Activated naive CD8-positive, alpha-beta T cell treated with anti-CD3 and anti-CD28 coated beads, Interleukin-2, amount 10 ng/mL, durations not matched to agents 7 days and 5 days (primary cell): ENCODE data around the gene PRPSAP2. TPM values are rescaled to one million over a fixed set of nuclear protein-coding genes. Genes with fewer than 3 reads are reported as not detected.
"Not testable (repeated sequence)": the region's sequence is repeated elsewhere in the genome, so short reads cannot be mapped to it uniquely, and the experiment has no call there.

Experiments
- ATAC-seq: fragments of 150-1000 bp; cut with Tn5 transposase; one replicate; pipeline ENCODE4 v1.10.0; 2021; ENCODE audit warnings: low read depth, moderate library complexity
- POLR2A ChIA-PET: fragments of 350-600 bp; sonication (Branson Sonifier 250); formaldehyde crosslinking; loops from one replicate; lab custom pipeline; 2021; ENCODE audit warnings: antibody characterized with exemption; lab: Charles Lee
- DNase-seq: peaks from one replicate; pipeline ENCODE4 v3.0.0; 2021
- H3K27ac Mint-ChIP-seq: one replicate; pipeline ENCODE4 v1.8.0; 2022; ENCODE audit warnings: mild to moderate bottlenecking, mixed read lengths
- H3K27me3 Mint-ChIP-seq: one replicate; pipeline ENCODE4 v1.8.0; 2022; ENCODE audit warnings: mild to moderate bottlenecking, moderate library complexity, mixed read lengths
- H3K36me3 Mint-ChIP-seq: one replicate; pipeline ENCODE4 v1.8.0; 2021; ENCODE audit warnings: mild to moderate bottlenecking, mixed read lengths
- H3K4me1 Mint-ChIP-seq: one replicate; pipeline ENCODE4 v1.8.0; 2021; ENCODE audit warnings: mixed read lengths
- H3K4me3 Mint-ChIP-seq: one replicate; pipeline ENCODE4 v1.8.0; 2022; ENCODE audit warnings: mild to moderate bottlenecking, moderate library complexity, mixed read lengths
- H3K9me3 Mint-ChIP-seq: one replicate; pipeline ENCODE4 v1.8.0; 2021; ENCODE audit warnings: mixed read lengths
- total RNA-seq, 2 experiments: library from RNA; stranded (reverse); gene quantifications; one replicate each; pipeline ENCODE4 v1.2.3, GENCODE V29; 2021

PRPSAP2 gene, protein sequence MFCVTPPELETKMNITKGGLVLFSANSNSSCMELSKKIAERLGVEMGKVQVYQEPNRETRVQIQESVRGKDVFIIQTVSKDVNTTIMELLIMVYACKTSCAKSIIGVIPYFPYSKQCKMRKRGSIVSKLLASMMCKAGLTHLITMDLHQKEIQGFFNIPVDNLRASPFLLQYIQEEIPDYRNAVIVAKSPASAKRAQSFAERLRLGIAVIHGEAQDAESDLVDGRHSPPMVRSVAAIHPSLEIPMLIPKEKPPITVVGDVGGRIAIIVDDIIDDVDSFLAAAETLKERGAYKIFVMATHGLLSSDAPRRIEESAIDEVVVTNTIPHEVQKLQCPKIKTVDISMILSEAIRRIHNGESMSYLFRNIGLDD
- 10 to 100 TPM; 51.6 to 63.4 TPM for total RNA-seq

DNA sequence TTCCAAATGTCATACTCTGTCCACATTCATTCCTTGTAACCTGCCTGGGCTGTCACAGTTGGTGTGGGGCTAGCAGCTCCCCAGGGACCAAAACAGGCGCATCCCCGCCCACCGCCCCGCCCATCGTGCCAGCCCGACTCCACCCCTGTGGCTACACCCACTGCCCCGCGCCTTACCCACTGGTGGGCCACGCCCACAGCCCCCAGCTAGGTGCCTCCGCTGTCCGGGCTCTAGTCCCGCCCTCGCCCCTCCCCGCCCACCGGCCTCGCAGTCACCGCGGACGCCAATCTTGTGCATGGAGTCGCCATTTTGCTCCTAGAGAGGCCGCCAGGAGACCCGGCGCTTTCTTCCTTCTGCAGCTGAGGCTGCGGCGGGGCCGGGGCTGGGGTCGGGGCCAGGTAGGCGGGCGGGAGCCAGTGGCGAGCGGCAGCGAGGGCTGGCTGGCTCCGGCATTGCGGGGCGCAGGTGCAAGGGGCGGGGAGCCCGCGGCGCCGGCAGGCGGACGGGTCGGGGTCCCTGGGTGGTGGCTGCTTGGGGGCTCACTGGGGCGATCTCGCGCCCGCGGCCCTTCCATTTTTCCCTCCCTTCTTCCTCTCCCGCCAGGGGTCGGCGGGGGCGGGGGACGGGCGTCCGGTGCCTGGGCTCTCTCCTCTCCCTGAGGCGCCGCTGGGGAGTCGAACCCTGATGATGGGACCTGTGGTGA is at the start of gene PRPSAP2:
Gene PRPSAP2 (plus strand): TSS at position 268 of the 703 bp plus-strand sequence. CDS start 7,703 bp downstream, outside the sequence.
- peaks cover 52% of the 10 kb centered on the region for H3K4me1 Mint-ChIP-seq
- POLR2A ChIA-PET = interaction anchor here (0.8 to 2.4 kb wide), 8 partner anchors 10 to 103 kb away, joined by 3 to 15 read pairs (median 4); no protein-coding TSS in a partner anchor

DNA sequence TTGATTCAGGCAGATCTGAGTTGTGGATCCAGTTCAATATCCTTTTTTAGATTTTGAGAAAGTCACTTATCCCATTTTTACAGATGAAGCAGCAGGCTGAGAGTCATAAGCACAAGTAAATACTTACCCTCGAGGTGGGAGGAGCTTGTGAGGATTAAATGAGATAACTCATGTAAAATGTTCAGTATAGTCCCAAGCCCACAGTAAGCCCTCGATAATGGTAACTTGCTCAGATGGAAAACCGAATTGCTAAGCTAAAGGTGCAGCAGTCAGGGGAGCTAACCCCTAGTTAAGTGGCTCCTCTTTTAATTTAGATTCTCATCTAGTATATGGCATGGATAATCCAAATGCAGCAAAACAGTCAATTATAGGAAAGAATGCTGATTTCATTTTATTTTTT is 42.0 kb upstream of the PRPSAP2 start:
- H3K36me3 Mint-ChIP-seq, H3K4me1 Mint-ChIP-seq, ATAC-seq, DNase-seq, H3K4me3 Mint-ChIP-seq, H3K27ac Mint-ChIP-seq, POLR2A ChIA-PET, H3K9me3 Mint-ChIP-seq, H3K27me3 Mint-ChIP-seq: not testable (repeated sequence)

More for the DNA sequence above, at the start of gene PRPSAP2:
- Mint-ChIP-seq H3K36me3 (peaks cover 4% of the 10 kb centered on the region), H3K27me3 (no peaks in the 10 kb centered on the region), H3K27ac (peak within 1 kb of the TSS; percentile 77), H3K9me3 (no peaks in the 10 kb centered on the region), H3K4me3 (peak within 1 kb of the TSS; percentile 87)
- DNase-seq (peak; percentile 94), ATAC-seq (peak; percentile 78)

DNA sequence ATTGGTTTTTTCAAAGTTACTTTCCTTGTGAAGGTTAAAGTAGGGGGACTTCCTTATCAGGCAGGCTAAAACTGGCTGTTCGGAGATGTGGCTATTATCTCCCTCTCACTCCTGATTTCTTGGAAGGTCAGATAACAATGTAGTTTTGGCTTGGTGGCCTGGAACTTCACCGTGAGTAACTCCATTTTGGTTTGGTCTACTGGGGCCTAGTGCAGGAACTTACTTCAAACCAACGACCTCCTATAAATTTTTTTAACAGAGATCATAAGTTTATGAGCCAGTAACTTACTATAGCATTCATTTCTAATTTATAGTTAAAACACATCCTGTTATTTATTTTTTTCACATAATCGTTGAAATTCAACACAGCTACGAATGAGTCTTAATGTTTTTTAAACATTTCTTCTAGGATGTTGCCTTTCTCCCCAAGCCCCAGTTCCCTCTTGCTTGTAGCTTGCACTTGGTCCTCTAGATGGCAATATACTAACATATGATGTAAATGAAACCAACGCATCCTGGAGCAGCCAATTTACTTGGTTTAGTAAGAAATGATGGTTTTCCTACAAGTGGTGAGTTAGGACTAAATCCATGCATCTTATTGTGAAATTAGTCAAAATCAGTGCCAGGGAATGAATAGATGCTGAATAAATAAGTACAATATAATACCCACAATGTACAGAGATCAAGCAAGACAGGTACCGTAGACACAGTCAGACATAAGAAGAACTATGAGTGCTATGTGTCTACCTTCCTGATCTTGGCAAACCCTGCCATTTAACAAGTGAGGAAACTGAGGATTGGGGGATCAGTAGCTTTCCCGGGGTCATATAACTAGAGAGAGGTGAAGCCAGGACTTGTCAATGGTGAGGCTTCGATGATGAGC is 41.2 kb upstream of the PRPSAP2 start:
- H3K27me3 Mint-ChIP-seq, H3K9me3 Mint-ChIP-seq, H3K4me1 Mint-ChIP-seq, DNase-seq, H3K4me3 Mint-ChIP-seq, H3K36me3 Mint-ChIP-seq, H3K27ac Mint-ChIP-seq, POLR2A ChIA-PET: not testable (repeated sequence)
- peak; percentile 73 for ATAC-seq

DNA sequence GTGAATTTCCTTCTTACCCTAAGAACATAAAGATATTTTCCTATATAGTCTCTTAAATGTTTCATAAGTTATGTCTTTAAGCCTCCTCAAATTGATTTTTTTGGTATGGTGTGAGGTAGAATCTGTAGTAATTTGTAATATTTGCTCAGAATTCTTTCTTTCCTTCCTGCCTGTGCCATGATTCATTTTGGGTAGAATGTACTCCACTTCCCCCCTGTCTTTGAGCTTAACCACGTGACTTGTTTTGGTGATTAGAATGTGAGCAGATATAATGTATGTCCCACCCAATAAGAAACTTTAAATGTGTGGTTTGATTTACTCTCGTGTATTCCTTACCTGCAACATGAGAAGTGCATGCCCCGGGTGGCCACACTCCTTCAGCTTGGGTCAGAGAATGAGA is 36.5 kb upstream of the PRPSAP2 start:
- H3K4me3 Mint-ChIP-seq, DNase-seq, H3K36me3 Mint-ChIP-seq, ATAC-seq, POLR2A ChIA-PET, H3K9me3 Mint-ChIP-seq, H3K27ac Mint-ChIP-seq: not testable (repeated sequence)
- peaks cover 10% of the 10 kb centered on the region for H3K4me1 Mint-ChIP-seq
- peaks cover 16% of the 10 kb centered on the region for H3K27me3 Mint-ChIP-seq

DNA sequence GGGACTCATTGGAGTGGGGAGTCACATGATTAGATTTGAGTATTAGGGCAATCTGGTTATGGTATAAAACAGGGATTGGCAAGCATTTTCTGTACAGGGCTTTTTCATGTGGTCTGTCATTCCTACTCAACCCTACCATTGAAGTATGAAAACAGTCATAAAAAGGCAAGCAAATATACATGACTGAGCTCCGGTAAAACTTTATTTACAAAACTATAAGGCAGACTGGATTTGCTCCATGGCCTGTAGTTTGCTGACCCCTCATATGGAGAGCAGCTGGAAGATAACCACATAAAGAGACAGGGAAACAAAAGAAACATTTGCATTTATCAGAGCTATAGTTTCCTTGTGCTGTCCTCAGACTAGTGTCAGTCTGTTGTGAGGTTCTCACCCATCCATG is 30.3 kb upstream of the PRPSAP2 start:
- H3K4me1 Mint-ChIP-seq, POLR2A ChIA-PET, DNase-seq, ATAC-seq, H3K4me3 Mint-ChIP-seq, H3K27ac Mint-ChIP-seq, H3K9me3 Mint-ChIP-seq, H3K27me3 Mint-ChIP-seq, H3K36me3 Mint-ChIP-seq: not testable (repeated sequence)

DNA sequence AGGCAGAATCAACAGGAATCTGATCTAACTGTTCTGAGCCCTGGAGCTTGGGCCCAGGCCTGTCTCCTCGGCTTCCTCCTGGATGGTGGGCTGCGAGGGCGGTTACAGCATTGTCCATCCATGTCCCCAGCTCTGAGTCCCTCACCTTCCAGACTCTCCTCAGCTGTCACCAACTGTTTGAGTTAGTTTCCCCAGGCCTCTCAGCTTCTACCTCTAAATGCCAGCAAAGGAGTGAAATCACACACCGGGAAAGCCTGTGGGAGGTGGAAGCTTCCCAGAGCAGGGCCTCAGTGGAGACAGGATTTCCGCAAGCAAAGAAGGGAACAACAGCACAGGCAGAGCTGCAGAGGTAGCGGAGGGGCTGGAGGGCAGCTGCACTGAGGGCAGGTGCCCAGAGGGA is 9.4 kb upstream of the PRPSAP2 start:
- Mint-ChIP-seq H3K27me3 (peaks cover 2% of the 10 kb centered on the region), H3K27ac (no peak overlapping the region), H3K36me3 (no peaks in the 10 kb centered on the region), H3K4me1 (no peaks in the 10 kb centered on the region), H3K4me3 (no peak overlapping the region), H3K9me3 (no peaks in the 10 kb centered on the region)
- DNase-seq (no peak), ATAC-seq (no peak)
- POLR2A ChIA-PET = no interaction called here

DNA sequence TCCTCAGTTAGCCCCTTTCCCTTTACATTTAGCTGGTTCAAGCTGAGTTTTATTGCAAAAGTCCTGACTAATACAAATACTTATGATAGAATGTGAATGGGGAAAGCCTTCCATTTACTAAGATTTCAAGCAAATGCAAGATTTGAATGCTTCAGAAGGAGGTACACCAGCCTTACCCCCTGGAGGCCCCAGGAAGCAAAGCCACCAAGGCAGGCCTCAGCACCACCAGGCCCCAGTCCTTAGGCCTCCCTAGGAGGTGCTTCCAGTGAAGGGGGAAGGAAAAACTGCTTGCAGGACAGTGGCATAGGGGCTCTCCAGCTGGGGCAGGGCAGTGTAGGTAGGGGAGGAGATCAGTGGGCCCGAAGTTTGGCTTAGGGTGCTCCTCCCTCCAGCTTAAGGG is 7.3 kb upstream of the PRPSAP2 start:
- Mint-ChIP-seq H3K27ac (no peak overlapping the region), H3K27me3 (no peaks in the 10 kb centered on the region), H3K9me3 (no peaks in the 10 kb centered on the region), H3K4me3 (no peak overlapping the region), H3K4me1 (peaks cover 10% of the 10 kb centered on the region), H3K36me3 (no peaks in the 10 kb centered on the region)
- ATAC-seq = no peak
- DNase-seq = no peak
- POLR2A ChIA-PET = no interaction called here

DNA sequence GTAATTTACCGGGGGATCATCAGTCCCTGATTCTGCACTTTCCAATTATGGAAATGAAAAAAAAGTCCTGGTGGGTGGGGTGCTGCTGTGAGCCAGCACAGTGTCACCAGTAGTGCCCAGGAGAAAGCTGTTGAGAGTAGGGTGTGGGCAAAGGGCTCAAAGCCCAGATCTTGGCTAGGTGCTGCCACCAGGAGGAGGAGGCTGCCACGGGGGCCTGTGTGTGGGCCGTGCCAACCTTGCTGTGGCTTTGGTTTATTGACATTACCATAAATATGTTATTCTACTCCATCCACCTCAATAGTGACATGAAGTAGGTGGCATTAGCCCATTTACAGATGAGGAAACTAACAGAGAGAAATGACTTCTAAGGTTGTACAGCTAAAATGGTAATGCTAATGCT is 6.7 kb upstream of the PRPSAP2 start:
- H3K27ac Mint-ChIP-seq = no peak overlapping the region
- no peaks in the 10 kb centered on the region for H3K36me3 Mint-ChIP-seq
- DNase-seq (no peak), ATAC-seq (no peak)
- POLR2A ChIA-PET = no interaction called here
- H3K4me3 Mint-ChIP-seq = no peak overlapping the region
- H3K27me3 Mint-ChIP-seq = no peaks in the 10 kb centered on the region
- H3K4me1 Mint-ChIP-seq = peaks cover 12% of the 10 kb centered on the region
- H3K9me3 Mint-ChIP-seq = no peaks in the 10 kb centered on the region

DNA sequence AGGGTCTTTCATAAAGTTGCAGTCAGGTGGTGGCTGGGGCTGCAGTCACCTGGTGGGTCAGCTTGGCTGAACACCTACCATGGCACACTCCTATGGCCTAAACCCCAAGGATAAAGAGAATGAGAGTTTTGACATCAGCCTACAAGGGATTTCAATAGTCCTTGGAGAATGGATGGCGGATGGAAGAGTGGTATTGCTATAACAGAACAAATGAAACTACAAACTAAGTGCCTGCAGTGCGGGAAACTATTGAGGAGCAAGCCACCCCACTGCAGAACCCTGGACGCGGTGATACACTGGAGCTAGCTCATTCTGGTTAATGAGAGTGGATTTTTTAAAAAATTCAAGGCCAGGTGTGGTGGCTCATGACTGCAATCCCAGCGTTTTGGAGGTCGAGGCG is 3.0 kb upstream of the PRPSAP2 start:
- Mint-ChIP-seq H3K27me3 (no peaks in the 10 kb centered on the region), H3K9me3 (no peaks in the 10 kb centered on the region), H3K4me3 (peak overlapping the region; percentile 98), H3K36me3 (peaks cover 2% of the 10 kb centered on the region), H3K4me1 (peaks cover 30% of the 10 kb centered on the region), H3K27ac (no peak overlapping the region)
- POLR2A ChIA-PET = interaction anchor here (0.7 kb wide), 1 partner anchor 100 kb away, joined by 5 read pairs; no protein-coding TSS in a partner anchor
- DNase-seq = no peak
- no peak for ATAC-seq

DNA sequence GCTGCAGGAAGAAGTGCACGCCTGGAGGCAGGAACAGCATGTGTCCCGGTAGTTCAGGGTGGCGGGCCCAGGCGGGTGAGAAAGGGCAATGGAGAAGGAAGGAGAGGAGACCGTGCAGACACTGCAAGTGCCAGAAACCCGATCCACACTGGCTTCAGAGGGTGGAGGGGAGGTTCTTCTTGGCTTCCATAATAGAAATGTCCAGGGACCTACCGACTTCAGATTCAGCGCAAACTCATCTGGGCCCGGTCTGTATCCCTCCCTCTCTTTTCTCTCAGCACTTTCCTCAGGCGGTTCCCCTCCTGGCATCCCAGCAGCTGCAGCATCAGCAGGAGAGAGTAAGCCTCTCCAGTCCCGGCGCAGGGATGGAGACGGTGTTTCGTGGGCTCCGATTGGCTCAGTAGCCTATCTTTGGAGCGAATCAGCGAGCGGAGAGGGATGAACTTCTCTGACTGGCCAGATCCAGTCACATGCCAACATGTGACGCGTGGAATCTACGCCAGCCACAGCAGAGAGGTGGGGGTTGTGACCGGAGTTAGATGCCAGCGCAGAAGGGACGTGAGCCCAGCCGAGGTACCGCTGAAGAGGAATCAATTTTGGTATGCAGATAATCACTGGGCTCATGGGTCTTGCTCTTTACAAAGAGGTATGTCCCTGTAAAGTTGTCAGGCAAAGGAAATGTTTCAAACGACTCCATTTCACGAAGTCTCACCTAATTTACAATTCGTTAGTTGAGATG is 1.9 kb upstream of the PRPSAP2 start:
- H3K9me3 Mint-ChIP-seq = no peaks in the 10 kb centered on the region
- POLR2A ChIA-PET = interaction anchor here (0.7 kb wide), 1 partner anchor 99 kb away, joined by 5 read pairs; no protein-coding TSS in a partner anchor
- peaks cover 2% of the 10 kb centered on the region for H3K36me3 Mint-ChIP-seq
- H3K4me1 Mint-ChIP-seq = peaks cover 41% of the 10 kb centered on the region
- ATAC-seq (peak; percentile 85), DNase-seq (peak; percentile 80)
- H3K27me3 Mint-ChIP-seq = no peaks in the 10 kb centered on the region
- H3K4me3 Mint-ChIP-seq = peak overlapping the region; percentile 98
- H3K27ac Mint-ChIP-seq = peak overlapping the region; percentile 90

DNA sequence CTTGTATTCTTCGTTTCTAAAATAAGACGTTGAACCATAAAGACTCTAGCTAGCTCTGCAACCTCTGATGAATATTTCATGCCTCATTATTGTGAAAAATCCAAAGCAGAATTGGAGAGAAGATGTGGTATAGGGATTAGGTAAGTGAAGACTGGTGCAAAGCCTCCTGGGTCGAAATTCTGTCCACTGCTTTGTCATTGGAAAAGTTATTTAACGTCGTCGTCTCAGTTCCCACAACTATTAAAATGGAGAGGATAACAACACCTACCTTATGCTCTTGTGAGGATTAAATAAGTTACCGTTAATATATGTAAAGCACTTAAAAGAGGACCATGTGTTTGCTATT is 1.4 kb upstream of the PRPSAP2 start:
- DNase-seq = no peak
- POLR2A ChIA-PET = no interaction called here
- Mint-ChIP-seq H3K36me3 (peaks cover 3% of the 10 kb centered on the region), H3K27ac (peak overlapping the region; percentile 90), H3K9me3 (no peaks in the 10 kb centered on the region), H3K27me3 (no peaks in the 10 kb centered on the region), H3K4me1 (peaks cover 44% of the 10 kb centered on the region), H3K4me3 (peak overlapping the region; percentile 98)
- ATAC-seq = no peak

DNA sequence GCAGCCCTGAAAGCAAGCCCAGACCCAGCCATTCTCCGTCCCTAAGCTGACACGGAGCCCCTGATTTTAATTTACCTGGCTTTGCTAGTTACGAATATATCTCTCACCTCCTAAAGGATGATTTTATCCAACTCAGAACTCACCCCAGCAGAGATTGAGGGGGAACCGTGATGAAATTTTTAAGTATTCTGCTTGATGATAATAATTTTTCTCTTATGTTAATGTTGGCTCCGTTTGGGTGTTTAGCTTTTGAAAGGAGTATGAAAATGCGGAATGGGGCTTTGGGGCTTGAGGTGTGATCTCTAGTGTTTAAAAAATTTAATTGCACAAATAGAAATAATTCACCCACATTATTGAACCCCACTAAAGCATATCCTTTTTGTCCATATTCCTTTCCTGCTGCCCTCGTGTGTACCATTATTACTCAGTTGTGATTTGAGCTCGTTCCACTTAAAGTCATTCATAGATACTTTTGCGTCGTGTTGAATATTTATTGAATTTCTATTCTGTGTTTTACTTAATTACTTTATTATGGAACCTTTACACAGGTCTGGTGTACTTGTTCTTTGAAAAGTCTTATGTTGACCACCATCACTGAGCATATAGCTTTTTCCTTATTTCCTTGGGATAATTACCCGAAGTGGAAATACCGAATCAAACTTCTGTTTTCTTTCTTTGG is 775 bp downstream of the PRPSAP2 start:
- POLR2A ChIA-PET = interaction anchor here (0.5 to 2.4 kb wide), 8 partner anchors 9 to 103 kb away, joined by 3 to 15 read pairs (median 4); no protein-coding TSS in a partner anchor
- Mint-ChIP-seq H3K27ac (peak overlapping the region; percentile 77), H3K4me1 (peaks cover 54% of the 10 kb centered on the region), H3K27me3 (no peaks in the 10 kb centered on the region), H3K4me3 (peak overlapping the region; percentile 87), H3K36me3 (peaks cover 4% of the 10 kb centered on the region), H3K9me3 (no peaks in the 10 kb centered on the region)
- DNase-seq (no peak), ATAC-seq (no peak)
